ENCODE data around the gene FKBP10. TPM values are rescaled to one million over a fixed set of nuclear protein-coding genes. Genes with fewer than 3 reads are reported as not detected.
"Not testable (repeated sequence)": the region's sequence is repeated elsewhere in the genome, so short reads cannot be mapped to it uniquely, and the experiment has no call there.

Gene FKBP10
- polyA plus RNA-seq, 1 experiment: 487 TPM

DNA sequence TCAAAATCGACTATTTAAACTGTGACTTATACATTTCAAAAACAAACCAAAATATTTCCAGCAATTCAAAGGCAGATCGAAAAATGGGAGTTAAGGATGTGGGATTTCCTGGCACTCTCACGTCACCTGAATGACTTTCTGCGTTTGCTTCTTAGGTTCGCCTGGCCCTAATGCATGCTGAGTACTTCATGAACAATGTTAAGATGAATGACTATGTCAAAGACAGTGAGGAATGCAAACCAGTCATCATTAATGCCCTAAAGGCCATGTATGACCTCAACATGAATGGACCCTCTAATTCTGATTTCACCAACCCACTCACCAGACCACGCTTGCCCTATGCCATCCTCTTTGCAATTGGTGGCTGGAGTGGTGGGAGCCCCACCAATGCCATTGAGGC, 32.2 kb downstream of the FKBP10 start:
- Histone ChIP-seq H3K27ac (ENCODE audit: low read depth, low read length) (no peak overlapping the region), H3K27me3 (ENCODE audit: control insufficient read depth, insufficient read depth, low read length) (no peaks in the 10 kb centered on the region), H3K9me3 (ENCODE audit: control insufficient read depth, insufficient read depth, low read length) (no peaks in the 10 kb centered on the region), H3K4me3 (ENCODE audit: low read depth, low read length) (no peak overlapping the region)
- POLR2A ChIA-PET: no interaction called here
- CTCF ChIA-PET: no interaction called here
- no peak for DNase-seq (ENCODE audit: low read depth, low spot score)
- TF ChIP-seq, protein P1, sequence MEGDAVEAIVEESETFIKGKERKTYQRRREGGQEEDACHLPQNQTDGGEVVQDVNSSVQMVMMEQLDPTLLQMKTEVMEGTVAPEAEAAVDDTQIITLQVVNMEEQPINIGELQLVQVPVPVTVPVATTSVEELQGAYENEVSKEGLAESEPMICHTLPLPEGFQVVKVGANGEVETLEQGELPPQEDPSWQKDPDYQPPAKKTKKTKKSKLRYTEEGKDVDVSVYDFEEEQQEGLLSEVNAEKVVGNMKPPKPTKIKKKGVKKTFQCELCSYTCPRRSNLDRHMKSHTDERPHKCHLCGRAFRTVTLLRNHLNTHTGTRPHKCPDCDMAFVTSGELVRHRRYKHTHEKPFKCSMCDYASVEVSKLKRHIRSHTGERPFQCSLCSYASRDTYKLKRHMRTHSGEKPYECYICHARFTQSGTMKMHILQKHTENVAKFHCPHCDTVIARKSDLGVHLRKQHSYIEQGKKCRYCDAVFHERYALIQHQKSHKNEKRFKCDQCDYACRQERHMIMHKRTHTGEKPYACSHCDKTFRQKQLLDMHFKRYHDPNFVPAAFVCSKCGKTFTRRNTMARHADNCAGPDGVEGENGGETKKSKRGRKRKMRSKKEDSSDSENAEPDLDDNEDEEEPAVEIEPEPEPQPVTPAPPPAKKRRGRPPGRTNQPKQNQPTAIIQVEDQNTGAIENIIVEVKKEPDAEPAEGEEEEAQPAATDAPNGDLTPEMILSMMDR (IDR thresholded peaks at IDR 0.05; ENCODE audit: low read depth, low read length): no peak

DNA sequence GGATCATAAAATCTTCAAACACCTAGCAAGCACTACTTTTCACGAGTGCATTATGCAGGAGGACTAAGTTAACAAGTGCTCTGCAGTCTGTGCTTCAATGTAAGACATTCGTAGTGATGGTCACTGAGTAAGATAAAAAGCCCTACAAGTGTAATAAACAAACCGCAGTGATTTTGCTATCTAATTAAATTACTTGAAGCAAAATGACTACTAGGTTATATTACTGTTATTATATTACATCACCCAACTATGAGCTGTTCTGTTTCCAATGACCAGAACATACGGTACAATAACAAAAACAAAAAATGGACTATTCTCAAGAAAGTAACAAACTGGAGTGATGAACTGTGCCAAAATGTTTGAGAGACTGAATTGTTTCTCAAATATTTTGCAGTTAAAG, 36.0 kb downstream of the FKBP10 start:
- CTCF ChIA-PET: interaction anchor here (0.9 to 1.3 kb wide), 2 partner anchors 37 to 112 kb away, joined by 3 to 4 read pairs; partner anchors contain the start of gene P3H4
- TF ChIP-seq, protein P1 (IDR thresholded peaks at IDR 0.05; ENCODE audit: low read depth, low read length): no peak
- no peaks in the 10 kb centered on the region for H3K9me3 ChIP-seq (ENCODE audit: control insufficient read depth, insufficient read depth, low read length)
- DNase-seq (ENCODE audit: low read depth, low spot score): no peak
- POLR2A ChIA-PET: no interaction called here
- H3K4me3 ChIP-seq (ENCODE audit: low read depth, low read length): no peak overlapping the region
- H3K27ac ChIP-seq (ENCODE audit: low read depth, low read length): no peak overlapping the region
- H3K27me3 ChIP-seq (ENCODE audit: control insufficient read depth, insufficient read depth, low read length): no peaks in the 10 kb centered on the region

DNA sequence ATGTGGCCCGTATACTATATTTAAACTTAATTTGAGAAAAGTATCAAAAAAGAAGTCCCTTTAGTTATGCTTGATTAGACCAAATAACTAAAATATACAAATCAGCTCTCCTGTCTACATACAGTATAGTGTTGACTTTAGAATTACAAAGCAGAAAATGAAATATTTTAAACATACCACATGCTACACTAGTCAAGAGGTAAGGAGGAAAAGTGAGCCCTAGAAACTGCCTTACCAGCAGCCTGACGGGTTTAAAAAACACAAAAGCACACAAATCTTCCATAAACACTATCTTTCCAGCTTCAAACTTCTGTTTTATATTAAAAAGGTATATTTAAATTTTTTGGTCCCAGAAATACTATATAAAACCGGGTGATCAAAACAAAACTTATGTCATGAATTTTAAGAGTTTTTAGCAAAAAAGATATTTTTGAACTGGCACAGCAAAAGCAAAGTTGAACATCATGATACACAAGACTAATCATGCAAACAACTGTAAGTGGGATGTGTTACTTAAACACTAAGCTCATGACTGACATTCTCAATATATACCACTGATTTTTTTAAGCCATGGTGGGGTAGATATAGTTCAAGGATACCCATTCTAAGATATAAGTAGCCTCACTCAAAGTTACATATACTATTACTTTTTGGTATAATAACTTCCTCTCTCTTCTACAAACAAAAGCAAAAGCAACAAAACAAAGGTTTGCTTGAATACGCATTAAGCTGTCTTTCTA, 36.6 kb downstream of the FKBP10 start:
- TF ChIP-seq, protein P1 (IDR thresholded peaks at IDR 0.05; ENCODE audit: low read depth, low read length): no peak
- Histone ChIP-seq H3K9me3 (ENCODE audit: control insufficient read depth, insufficient read depth, low read length) (no peaks in the 10 kb centered on the region), H3K27ac (ENCODE audit: low read depth, low read length) (no peak overlapping the region), H3K27me3 (ENCODE audit: control insufficient read depth, insufficient read depth, low read length) (no peaks in the 10 kb centered on the region), H3K4me3 (ENCODE audit: low read depth, low read length) (no peak overlapping the region)
- ChIA-PET POLR2A (no interaction called here), CTCF (interaction anchor here (0.9 to 1.3 kb wide), 3 partner anchors 34 to 112 kb away, joined by 3 to 4 read pairs (median 3); partner anchors contain the start of gene P3H4)
- no peak for DNase-seq (ENCODE audit: low read depth, low spot score)

DNA sequence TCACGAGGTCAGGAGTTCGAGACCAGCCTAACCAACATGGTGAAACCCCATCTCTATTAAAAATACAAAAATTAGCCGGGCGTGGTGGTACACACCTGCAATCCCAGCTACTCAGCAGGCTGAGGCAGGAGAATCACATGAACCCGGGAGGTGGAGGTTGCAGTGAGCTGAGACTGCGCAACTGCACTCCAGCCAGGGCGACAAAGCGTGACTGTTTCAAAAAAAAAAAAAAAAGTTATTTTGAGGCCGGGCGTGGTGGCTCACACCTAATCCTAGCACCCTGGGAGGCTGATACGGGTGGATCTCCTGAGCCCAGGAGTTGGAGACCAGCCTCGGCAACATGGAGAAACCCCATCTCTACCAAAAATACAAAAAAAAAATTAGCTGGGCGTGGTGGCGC, 38.6 kb downstream of the FKBP10 start:
- CTCF ChIA-PET: interaction anchor here (1.1 to 1.6 kb wide), 2 partner anchors 49 to 114 kb away, joined by 3 to 10 read pairs; no protein-coding TSS in a partner anchor
- POLR2A ChIA-PET: interaction anchor here (0.6 to 0.9 kb wide), 2 partner anchors 8 to 13 kb away, joined by 4 read pairs; partner anchors contain the start of gene KLHL11
- not testable (repeated sequence) for DNase-seq (ENCODE audit: low read depth, low spot score)

DNA sequence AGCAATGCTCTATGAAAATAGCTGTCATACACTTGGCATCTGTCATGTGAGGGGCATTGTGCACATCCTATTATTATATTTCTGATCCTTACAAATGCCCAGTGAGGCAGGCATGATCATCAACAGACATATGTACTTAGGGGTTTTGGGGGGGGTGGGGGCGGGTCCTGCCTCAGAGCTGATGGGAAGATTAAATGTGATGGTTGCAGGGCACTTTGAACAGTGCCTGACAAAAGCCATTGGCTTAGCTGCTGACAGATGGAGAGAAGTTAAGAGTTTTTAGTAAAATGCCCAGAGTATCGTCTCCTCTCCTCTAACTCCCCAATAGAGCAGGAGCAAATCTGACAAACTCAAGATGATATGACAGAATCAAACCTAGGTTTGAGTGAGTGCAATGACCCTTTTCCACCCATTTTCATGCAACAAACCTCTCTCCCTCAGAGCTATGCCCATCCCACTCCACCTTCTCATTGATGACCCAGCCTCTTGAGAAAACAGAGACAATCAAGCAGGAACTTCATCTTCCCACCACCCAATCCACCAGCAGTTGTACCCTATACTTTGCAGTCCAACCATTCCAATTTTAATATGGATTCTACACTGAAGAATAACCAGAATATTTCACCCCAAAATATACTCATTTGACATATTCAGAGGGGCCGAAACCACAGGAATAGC, 47.6 kb downstream of the FKBP10 start:
- H3K27me3 ChIP-seq (ENCODE audit: control insufficient read depth, insufficient read depth, low read length): no peaks in the 10 kb centered on the region
- no peak for DNase-seq (ENCODE audit: low read depth, low spot score)
- no peak overlapping the region for H3K4me3 ChIP-seq (ENCODE audit: low read depth, low read length)
- ChIA-PET POLR2A (no interaction called here), CTCF (interaction anchor here (0.7 to 0.9 kb wide), 2 partner anchors 58 to 122 kb away, joined by 3 read pairs; no protein-coding TSS in a partner anchor)
- H3K9me3 ChIP-seq (ENCODE audit: control insufficient read depth, insufficient read depth, low read length): no peaks in the 10 kb centered on the region; the same call in 1 of the 2 replicates
- H3K27ac ChIP-seq (ENCODE audit: low read depth, low read length): no peak overlapping the region
- TF ChIP-seq, protein P1 (IDR thresholded peaks at IDR 0.05; ENCODE audit: low read depth, low read length): no peak

More for the DNA sequence above, 38.6 kb downstream of the FKBP10 start:
- H3K4me3 ChIP-seq (ENCODE audit: low read depth, low read length); H3K9me3 ChIP-seq (ENCODE audit: control insufficient read depth, insufficient read depth, low read length); H3K27ac ChIP-seq (ENCODE audit: low read depth, low read length); H3K27me3 ChIP-seq (ENCODE audit: control insufficient read depth, insufficient read depth, low read length): not testable (repeated sequence)
